GM23338 (cell line): ENCODE measurements around the gene MRTO4. TPM values are rescaled to one million over a fixed set of nuclear protein-coding genes. Genes with fewer than 3 reads are reported as not detected.
"Not testable (repeated sequence)": the region's sequence is repeated elsewhere in the genome, so short reads cannot be mapped to it uniquely, and the experiment has no call there.

Source experiments
- ATAC-seq: fragments of 200-7000 bp; cut with Tn5 transposase; 3 replicates; pipeline ENCODE4 v1.9.1; 2020
- DNase-seq: peaks from one replicate; pipeline ENCODE4 v3.0.0-alpha.2; 2015; ENCODE audit warnings: low spot score
- H2AFZ ChIP-seq: fragments of 200-600 bp; sonication (generic); 2 replicates; pipeline ENCODE4 v1.8.0; 2016; ENCODE audit warnings: antibody characterized with exemption, mild to moderate bottlenecking, moderate library complexity
- H3F3A ChIP-seq: fragments of 200-600 bp; sonication (generic); replicated peaks from 2 replicates; pipeline ENCODE4 v1.8.0; 2017; ENCODE audit warnings: antibody characterized with exemption, mixed run types, low read depth
- H3K27ac ChIP-seq: fragments of 200-600 bp; sonication (generic); 2 replicates; pipeline ENCODE4 v1.6.1; 2016; ENCODE audit warnings: low read depth
- H3K27me3 ChIP-seq: fragments of 200-600 bp; sonication (generic); 2 replicates; pipeline ENCODE4 v1.8.0; 2016; ENCODE audit warnings: mild to moderate bottlenecking, mixed run types, moderate library complexity; ENCODE audit not compliant: insufficient read depth
- H3K36me3 ChIP-seq: fragments of 200-600 bp; sonication (generic); 2 replicates; pipeline ENCODE4 v1.8.0; 2016; ENCODE audit warnings: mild to moderate bottlenecking; ENCODE audit not compliant: insufficient read depth
- H3K4me1 ChIP-seq: fragments of 200-600 bp; sonication (generic); 2 replicates; pipeline ENCODE4 v1.8.0; 2016; ENCODE audit warnings: mild to moderate bottlenecking, moderate library complexity; ENCODE audit not compliant: insufficient read depth
- H3K4me2 ChIP-seq: fragments of 200-600 bp; sonication (generic); 2 replicates; pipeline ENCODE4 v1.7.1; 2017; ENCODE audit warnings: mixed run types
- H3K4me3 ChIP-seq: fragments of 200-600 bp; sonication (generic); 2 replicates; pipeline ENCODE4 v1.6.1; 2016; ENCODE audit warnings: mixed run types
- H3K79me2 ChIP-seq: fragments of 200-600 bp; sonication (generic); replicated peaks from 2 replicates; pipeline ENCODE4 v1.8.0; 2017; ENCODE audit warnings: mild to moderate bottlenecking; ENCODE audit not compliant: insufficient read depth
- H3K9me2 ChIP-seq: fragments of 200-600 bp; sonication (generic); 2 replicates; pipeline ENCODE4 v1.8.0; 2017; ENCODE audit not compliant: insufficient read depth
- H4K20me1 ChIP-seq: fragments of 200-600 bp; sonication (generic); replicated peaks from 2 replicates; pipeline ENCODE4 v1.8.0; 2017; ENCODE audit warnings: mild to moderate bottlenecking; ENCODE audit not compliant: insufficient read depth
- H3K27ac Mint-ChIP-seq: 2 replicates; pipeline ENCODE4 v1.8.0; 2020; ENCODE audit warnings: inconsistent platforms, mild to moderate bottlenecking, moderate library complexity, mixed read lengths
- H3K27me3 Mint-ChIP-seq: 3 replicates; pipeline ENCODE4 v1.8.0; 2022; ENCODE audit warnings: low read depth, mild to moderate bottlenecking, moderate library complexity, mixed read lengths, inconsistent platforms; ENCODE audit not compliant: insufficient read depth, poor library complexity
- H3K36me3 Mint-ChIP-seq: 3 replicates; pipeline ENCODE4 v1.8.0; 2021; ENCODE audit warnings: low read depth, mild to moderate bottlenecking, inconsistent platforms, moderate library complexity, mixed read lengths
- H3K4me1 Mint-ChIP-seq: 3 replicates; pipeline ENCODE4 v1.8.0; 2020; ENCODE audit warnings: mild to moderate bottlenecking, inconsistent platforms, mixed read lengths
- H3K4me3 Mint-ChIP-seq: 3 replicates; pipeline ENCODE4 v1.8.0; 2021; ENCODE audit warnings: moderate library complexity, mild to moderate bottlenecking, inconsistent platforms, mixed read lengths
- H3K9me3 Mint-ChIP-seq: 3 replicates; pipeline ENCODE4 v1.8.0; 2020; ENCODE audit warnings: moderate library complexity, mild to moderate bottlenecking, inconsistent platforms, mixed read lengths
- CREB1 ChIP-seq: fragments of 250-450 bp; sonication (Bioruptor Pico); IDR thresholded peaks from 2 replicates; pipeline ENCODE4 v1.5.0; 2020; ENCODE audit warnings: low read depth, mild to moderate bottlenecking, moderate library complexity
- ETS1 ChIP-seq: IDR thresholded peaks from 2 replicates; pipeline ENCODE4 v1.6.1; 2016; ENCODE audit warnings: antibody characterized with exemption
- EZH2 ChIP-seq: fragments of 200-600 bp; sonication (generic); IDR thresholded peaks from one replicate; pipeline ENCODE4 v1.8.0; 2017; ENCODE audit warnings: antibody characterized with exemption, mild to moderate bottlenecking, low read depth; ENCODE audit not compliant: unreplicated experiment
- EZH2phosphoT487 ChIP-seq: fragments of 200-600 bp; sonication (generic); IDR thresholded peaks from one replicate; pipeline ENCODE4 v1.8.1; 2018; ENCODE audit warnings: antibody characterized with exemption; ENCODE audit not compliant: unreplicated experiment
- JUNB ChIP-seq: IDR thresholded peaks from one replicate; pipeline ENCODE4 v1.6.1; 2016; ENCODE audit warnings: antibody characterized with exemption; ENCODE audit not compliant: unreplicated experiment
- NANOG ChIP-seq: IDR thresholded peaks from 2 replicates; pipeline ENCODE4 v1.6.1; 2016; ENCODE audit warnings: antibody characterized with exemption, borderline replicate concordance
- POLR2AphosphoS5 ChIP-seq: IDR thresholded peaks from 2 replicates; pipeline ENCODE4 v1.6.1; 2016; ENCODE audit warnings: antibody characterized with exemption, low read depth
- REST ChIP-seq: IDR thresholded peaks from one replicate; pipeline ENCODE4 v1.6.1; 2018; ENCODE audit warnings: antibody characterized with exemption; ENCODE audit not compliant: unreplicated experiment
- STAT1 ChIP-seq: IDR thresholded peaks from one replicate; pipeline ENCODE4 v1.6.1; 2016; ENCODE audit warnings: antibody characterized with exemption; ENCODE audit not compliant: unreplicated experiment
- ZNF331 ChIP-seq: fragments of 250-450 bp; sonication (Bioruptor Pico); IDR thresholded peaks from 2 replicates; pipeline ENCODE4 v1.5.0; 2020; ENCODE audit warnings: low read depth, mild to moderate bottlenecking, moderate library complexity
- ZNF462 ChIP-seq: fragments of 250-450 bp; sonication (Bioruptor Pico); IDR thresholded peaks from 2 replicates; pipeline ENCODE4 v1.5.0; 2020; ENCODE audit warnings: mild to moderate bottlenecking, moderate library complexity
- polyA plus RNA-seq: library from polyadenylated mRNA; unstranded; fragments of >200 nt; fragmentation: Nextera tagmentation; extraction: Ambion mirVana; gene quantifications from 2 replicates; pipeline ENCODE4 v1.2.1, GENCODE V29; 2016
- total RNA-seq: library from RNA; depleted of rRNA; stranded (reverse); fragments of >200 nt; shearing (Covaris generic); gene quantifications from 2 replicates; pipeline ENCODE4 v1.2.3, GENCODE V29; 2014

MRTO4 gene
- total and polyA plus RNA-seq, 2 experiments from 2014 or later: 54.2 to 88.5 TPM

GRCh38 chr1:19216585-19216984 is 35.0 kb upstream of the MRTO4 start:
- not testable (repeated sequence) for H3K27me3 Mint-ChIP-seq, H3K4me2 ChIP-seq, H3K27ac ChIP-seq, H3K4me1 ChIP-seq, H3K27ac Mint-ChIP-seq, H3K4me3 ChIP-seq, H3K4me1 Mint-ChIP-seq, H2AFZ ChIP-seq, H3K9me2 ChIP-seq, H3F3A ChIP-seq, H3K4me3 Mint-ChIP-seq, DNase-seq, H3K27me3 ChIP-seq, H3K9me3 Mint-ChIP-seq, ATAC-seq
- peaks cover 51% of the 10 kb centered on the region for H3K36me3 Mint-ChIP-seq
- Histone ChIP-seq H3K79me2 (peaks cover 33% of the 10 kb centered on the region), H3K36me3 (peaks cover 27% of the 10 kb centered on the region), H4K20me1 (peaks cover 34% of the 10 kb centered on the region)

- Histone ChIP-seq H3K27ac (no peak overlapping the region), H3K36me3 (peaks cover 41% of the 10 kb centered on the region), H3K4me1 (no peaks in the 10 kb centered on the region), H3K27me3 (no peaks in the 10 kb centered on the region), H2AFZ (no peak overlapping the region), H3K79me2 (peaks cover 6% of the 10 kb centered on the region; the same call in 1 of the 2 replicates), H3K4me2 (no peak overlapping the region), H4K20me1 (peaks cover 31% of the 10 kb centered on the region), H3K4me3 (no peak overlapping the region), H3K9me2 (no peaks in the 10 kb centered on the region), H3F3A (no peaks in the 10 kb centered on the region)
- no peak overlapping the region for H3K4me3 Mint-ChIP-seq
- DNase-seq (no peak), ATAC-seq (no peak)
- H3K27me3 Mint-ChIP-seq: peaks cover 2% of the 10 kb centered on the region
- peaks cover 73% of the 10 kb centered on the region for H3K36me3 Mint-ChIP-seq
- no peak overlapping the region for H3K27ac Mint-ChIP-seq
- H3K9me3 Mint-ChIP-seq: no peaks in the 10 kb centered on the region
- H3K4me1 Mint-ChIP-seq: no peaks in the 10 kb centered on the region
- TF ChIP-seq EZH2 (no peak), NANOG (no peak), STAT1 (no peak), POLR2AphosphoS5 (no peak), REST (no peak), ETS1 (no peak), ZNF331 (CRISPR knock-in tag) (no peak), EZH2phosphoT487 (no peak), ZNF462 (CRISPR knock-in tag) (no peak), JUNB (no peak), CREB1 (no peak)
These were observed 32.2 kb upstream of the MRTO4 start for GRCh38 chr1:19219451-19219850.
